Uterus (tissue), 2 donors: ENCODE measurements around the gene EMILIN3.

Source experiments
- CTCF ChIP-seq, 4 experiments: fragments of 200-600 bp in 2 of 4; fragments of 450-650 bp in 2 of 4; sonication (generic) in 2 of 4; IDR thresholded peaks; one replicate each; pipeline ENCODE4 v1.5.1; 2016 to 2019; ENCODE audit warnings: antibody characterized with exemption in 4 of 4, mild to moderate bottlenecking in 2 of 4, moderate library complexity in 1 of 4
- POLR2A ChIP-seq, 2 donors: fragments of 450-650 bp; IDR thresholded peaks; one replicate each; pipeline ENCODE4 v1.6.1; 2016; ENCODE audit warnings: antibody characterized with exemption in 2 of 2, mild to moderate bottlenecking in 1 of 2, moderate library complexity in 1 of 2

- TF ChIP-seq POLR2A (IDR thresholded peaks at IDR 0.05) (no peak), CTCF (IDR thresholded peaks at IDR 0.05) (no peak)
Observed at GRCh38 chr20:41350408-41350962, 16.1 kb downstream of the EMILIN3 start.
